Lung (tissue), 12 donors: ENCODE results near the gene EXOC2. TPM values are rescaled to one million over a fixed set of nuclear protein-coding genes. Genes with fewer than 3 reads are reported as not detected.

Experiments
- ATAC-seq: fragments of 200-7000 bp; cut with Tn5 transposase; one replicate; pipeline ENCODE4 v1.9.1; 2020; ENCODE audit warnings: moderate number of reproducible peaks; ENCODE audit not compliant: insufficient read depth, low FRiP score
- DNase-seq, 3 donors: peaks; one replicate each; pipeline ENCODE4 v3.0.0-alpha.2; 2013 to 2017
- H3K27ac ChIP-seq, 2 donors: one replicate each; pipeline ENCODE4 v1.5.1; 2013; ENCODE audit warnings: mild to moderate bottlenecking in 2 of 2, moderate library complexity in 2 of 2, control low read depth in 1 of 2, inconsistent platforms in 1 of 2, low read depth in 1 of 2, low read length in 1 of 2
- H3K27me3 ChIP-seq, 3 donors: one replicate each; pipeline ENCODE4 v1.5.1; 2013; ENCODE audit warnings: low read length in 2 of 3; ENCODE audit not compliant: control insufficient read depth in 3 of 3, insufficient read depth in 3 of 3
- H3K36me3 ChIP-seq, 4 donors: one replicate each; pipeline ENCODE4 v1.5.1; 2013; ENCODE audit warnings: low read length in 4 of 4, mild to moderate bottlenecking in 1 of 4, moderate library complexity in 1 of 4; ENCODE audit not compliant: control insufficient read depth in 4 of 4, insufficient read depth in 4 of 4
- H3K4me1 ChIP-seq, 5 donors: one replicate each; pipeline ENCODE4 v1.5.1; 2013; ENCODE audit warnings: low read length in 5 of 5, mild to moderate bottlenecking in 2 of 5, moderate library complexity in 1 of 5; ENCODE audit not compliant: control insufficient read depth in 5 of 5, insufficient read depth in 5 of 5
- H3K4me3 ChIP-seq: one replicate; pipeline ENCODE4 v1.5.1; 2013; ENCODE audit warnings: mild to moderate bottlenecking, control low read depth, moderate library complexity
- H3K9ac ChIP-seq, 2 donors: one replicate each; pipeline ENCODE4 v1.5.1; 2013; ENCODE audit warnings: low read length in 2 of 2, control low read depth in 1 of 2; ENCODE audit not compliant: insufficient read depth in 1 of 2
- H3K9me3 ChIP-seq, 4 donors: one replicate each; pipeline ENCODE4 v1.5.1; 2013; ENCODE audit warnings: low read length in 3 of 4, mild to moderate bottlenecking in 1 of 4, moderate library complexity in 1 of 4; ENCODE audit not compliant: control insufficient read depth in 4 of 4, insufficient read depth in 3 of 4
- WGBS, 2 donors: extraction: QIAGEN DNeasy Blood & Tissue Kit; methylation state at CpG; one replicate each; pipeline ENCODE4 v1.1.7; 2013; 5-methylcytosine and 5-hydroxymethylcytosine counted together
- polyA plus RNA-seq, 2 donors: library from polyadenylated mRNA; stranded (reverse); fragments of 200-250 nt; gene quantifications; one replicate each; pipeline ENCODE4 v1.2.1, GENCODE V29; 2013
- total RNA-seq, 2 donors: library from RNA; depleted of rRNA in 1 of 2; stranded (reverse); fragments of >200 nt in 1 of 2; gene quantifications; one replicate each; pipeline ENCODE4 v1.2.1, GENCODE V29; 2014 to 2021
- TF ChIP-seq, protein P1 (sequence below): IDR thresholded peaks from 2 replicates; pipeline ENCODE4 v1.5.1; 2012; ENCODE audit warnings: mild to moderate bottlenecking; ENCODE audit errors: control extremely low read depth, extremely low read depth
- donor health status: control.
- donor health status: control.
- donor health status: Bipolar disorder and iron deficiency.
- donor health status: healthy.
- donor health status: DM: yes; HTN: yes; CAD: no.

The EXOC2 gene
- total and polyA plus RNA-seq, 4 donors, result 6.3 to 33.0 (median 12.8) TPM

DNA sequence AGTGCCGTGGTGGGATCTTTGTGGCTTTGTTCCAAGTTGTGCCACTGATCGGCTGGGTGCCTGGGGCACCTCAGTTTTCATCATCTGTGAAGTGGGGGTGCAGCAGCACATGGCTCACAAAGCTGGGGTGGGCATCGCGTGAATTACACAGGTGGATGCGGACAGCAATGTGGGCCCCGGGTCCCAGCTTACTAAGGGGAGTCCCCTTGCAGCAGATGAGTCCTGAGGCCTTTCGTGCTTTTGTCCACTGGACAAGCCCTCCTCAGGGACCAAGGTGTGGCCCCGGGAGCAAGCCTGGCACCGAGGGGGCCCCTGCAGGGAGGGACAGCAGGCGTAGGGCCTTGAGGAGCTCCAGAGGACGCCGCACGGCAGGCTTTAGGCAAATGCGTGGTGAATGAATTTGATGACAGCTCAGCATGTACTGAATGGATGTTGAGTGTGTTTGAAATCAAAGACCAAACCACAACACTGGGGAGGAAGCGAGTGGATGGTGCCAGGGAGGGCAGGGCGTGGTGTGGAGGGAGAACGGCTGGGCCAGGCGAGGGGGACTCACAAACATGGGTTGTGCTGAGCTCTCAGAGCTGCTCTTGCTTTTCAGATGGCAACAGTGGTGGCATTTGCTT lies 248.2 kb downstream of the EXOC2 start:
- H3K4me1 ChIP-seq, result no peaks in the 10 kb centered on the region
- TF ChIP-seq, protein P1, sequence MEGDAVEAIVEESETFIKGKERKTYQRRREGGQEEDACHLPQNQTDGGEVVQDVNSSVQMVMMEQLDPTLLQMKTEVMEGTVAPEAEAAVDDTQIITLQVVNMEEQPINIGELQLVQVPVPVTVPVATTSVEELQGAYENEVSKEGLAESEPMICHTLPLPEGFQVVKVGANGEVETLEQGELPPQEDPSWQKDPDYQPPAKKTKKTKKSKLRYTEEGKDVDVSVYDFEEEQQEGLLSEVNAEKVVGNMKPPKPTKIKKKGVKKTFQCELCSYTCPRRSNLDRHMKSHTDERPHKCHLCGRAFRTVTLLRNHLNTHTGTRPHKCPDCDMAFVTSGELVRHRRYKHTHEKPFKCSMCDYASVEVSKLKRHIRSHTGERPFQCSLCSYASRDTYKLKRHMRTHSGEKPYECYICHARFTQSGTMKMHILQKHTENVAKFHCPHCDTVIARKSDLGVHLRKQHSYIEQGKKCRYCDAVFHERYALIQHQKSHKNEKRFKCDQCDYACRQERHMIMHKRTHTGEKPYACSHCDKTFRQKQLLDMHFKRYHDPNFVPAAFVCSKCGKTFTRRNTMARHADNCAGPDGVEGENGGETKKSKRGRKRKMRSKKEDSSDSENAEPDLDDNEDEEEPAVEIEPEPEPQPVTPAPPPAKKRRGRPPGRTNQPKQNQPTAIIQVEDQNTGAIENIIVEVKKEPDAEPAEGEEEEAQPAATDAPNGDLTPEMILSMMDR, result no peak
- ATAC-seq (no peak), DNase-seq (no peak)
- no peaks in the 10 kb centered on the region for H3K27me3 ChIP-seq
- H3K4me3 ChIP-seq, result no peak overlapping the region
- H3K36me3 ChIP-seq, result no peaks in the 10 kb centered on the region
- H3K9me3 ChIP-seq, result peaks cover 0 to 5% (median 0%) of the 10 kb centered on the region in 4 donors
- 74 to 76% methylated on average over 18 of the region's 18 CpGs for WGBS, 2 donors
- H3K9ac ChIP-seq, result no peak overlapping the region
- no peak overlapping the region for H3K27ac ChIP-seq

DNA sequence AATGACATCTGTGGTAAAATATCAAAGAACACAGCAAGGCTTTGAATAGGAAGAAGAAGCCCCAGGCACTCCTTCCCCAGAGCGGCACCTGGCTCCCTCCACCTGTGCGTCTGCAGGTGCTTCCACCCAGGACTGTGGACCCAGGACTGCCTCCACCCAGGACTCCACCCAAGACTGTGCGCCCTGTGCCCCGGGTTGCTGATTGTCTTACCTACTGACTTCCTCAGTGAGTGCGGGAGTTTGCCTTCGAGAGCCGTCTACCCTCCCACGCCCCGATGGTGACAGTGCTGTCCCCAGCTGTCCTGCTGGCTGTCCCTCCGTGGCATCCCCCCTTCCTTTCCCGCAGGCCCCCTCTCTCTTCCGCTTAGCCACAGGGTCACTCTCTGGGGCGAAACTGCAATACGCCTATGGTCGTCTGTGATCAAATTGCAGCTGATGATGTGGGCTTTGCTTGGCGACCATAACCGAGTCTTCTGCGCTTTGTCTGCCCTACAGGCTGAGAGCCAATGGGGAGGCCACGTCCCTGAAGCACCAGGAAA lies 249.2 kb downstream of the EXOC2 start:
- no peaks in the 10 kb centered on the region for H3K27me3 ChIP-seq
- TF ChIP-seq, protein P1, result no peak
- ATAC-seq (no peak), DNase-seq (no peak)
- WGBS, 2 donors, result 87% methylated on average over 19 of the region's 19 CpGs
- no peak overlapping the region for H3K27ac ChIP-seq
- H3K4me3 ChIP-seq, result no peak overlapping the region
- H3K9me3 ChIP-seq, result peaks cover 0 to 4% (median 0%) of the 10 kb centered on the region in 4 donors
- H3K4me1 ChIP-seq, result no peaks in the 10 kb centered on the region
- no peaks in the 10 kb centered on the region for H3K36me3 ChIP-seq
- no peak overlapping the region for H3K9ac ChIP-seq

DNA sequence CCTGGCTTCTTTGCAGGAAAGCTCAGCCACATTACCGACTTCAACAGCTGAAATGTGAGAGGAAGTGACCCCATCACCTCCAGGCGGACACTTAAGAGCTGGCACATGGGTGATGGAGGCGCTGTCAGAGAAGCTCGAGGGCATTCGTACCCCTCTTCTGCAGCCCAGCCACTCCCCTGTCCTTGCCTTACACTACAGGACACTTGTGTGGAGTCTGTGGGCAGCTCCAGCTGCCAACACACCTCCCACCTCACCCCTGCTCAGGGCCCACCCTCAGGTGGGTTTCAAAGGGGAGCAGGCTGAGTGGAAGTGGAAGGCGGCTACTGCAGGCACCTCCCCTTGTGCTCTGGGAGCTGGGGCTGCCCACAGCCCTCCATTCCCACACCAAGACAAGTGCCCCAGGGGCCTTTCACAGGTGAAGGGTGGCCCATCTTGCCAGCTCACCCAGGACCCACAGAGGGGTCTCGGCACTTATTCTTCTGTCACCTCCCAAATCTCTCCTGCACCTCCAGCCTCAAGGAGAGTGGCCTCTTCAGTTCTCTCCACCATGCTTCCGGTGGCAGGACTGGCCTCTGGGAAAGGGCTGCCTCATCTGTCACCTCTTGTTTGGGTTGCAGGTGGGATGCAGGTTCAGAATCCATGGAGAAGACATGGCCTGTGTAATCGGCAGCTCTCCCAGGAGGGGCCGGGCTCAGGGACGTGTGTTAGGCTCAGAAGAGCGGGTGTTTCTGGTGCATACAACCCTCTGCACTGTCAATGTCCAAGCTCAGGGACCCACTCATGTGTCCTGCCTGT lies 251.6 kb downstream of the EXOC2 start:
- Histone ChIP-seq H3K9me3 (peaks cover 0 to 4% (median 0%) of the 10 kb centered on the region in 4 donors), H3K27ac (no peak overlapping the region), H3K9ac (no peak overlapping the region), H3K27me3 (no peaks in the 10 kb centered on the region), H3K4me1 (peaks cover 0 to under 1% (median 0%) of the 10 kb centered on the region in 5 donors), H3K36me3 (no peaks in the 10 kb centered on the region), H3K4me3 (no peak overlapping the region)
- ATAC-seq, result no peak
- no peak for DNase-seq
- 86 to 88% methylated on average over 12 of the region's 12 CpGs for WGBS, 2 donors
- TF ChIP-seq, protein P1, result no peak
